NB4 (cell line): ENCODE data around the gene GPSM3.

Experiments used
- DNase-seq: peaks from one replicate; pipeline ENCODE4 v3.0.0; 2010; ENCODE audit warnings: low read depth
- H3K4me3 ChIP-seq: one replicate; pipeline ENCODE4 v1.5.1; 2011; ENCODE audit warnings: mild to moderate bottlenecking, low read depth, low read length, moderate library complexity
- CTCF ChIP-seq: IDR thresholded peaks from one replicate; pipeline ENCODE4 v1.5.1; 2012; ENCODE audit warnings: low read depth, low read length
- MAX ChIP-seq: IDR thresholded peaks from 2 replicates; pipeline ENCODE4 v1.6.1; 2011; ENCODE audit warnings: low read depth, low read length
- MYC ChIP-seq: IDR thresholded peaks from 2 replicates; pipeline ENCODE4 v1.6.1; 2011; ENCODE audit warnings: low read depth, low read length
- POLR2A ChIP-seq: IDR thresholded peaks from 2 replicates; pipeline ENCODE4 v1.6.1; 2011; ENCODE audit warnings: mild to moderate bottlenecking; ENCODE audit not compliant: insufficient read length; ENCODE audit errors: extremely low read depth

The GPSM3 gene

GRCh38 chr6:32171234-32171633, 21.2 kb downstream of the GPSM3 start:
- no peak overlapping the region for H3K4me3 ChIP-seq
- TF ChIP-seq CTCF (no peak), POLR2A (no peak), MYC (no peak), MAX (no peak)
- no peak for DNase-seq

- H3K4me3 ChIP-seq: no peak overlapping the region
- no peak for DNase-seq
- TF ChIP-seq POLR2A: no peak
- no peak for TF ChIP-seq MYC
- TF ChIP-seq CTCF: no peak
- no peak for TF ChIP-seq MAX
Observed at GRCh38 chr6:32170294-32170693, 22.1 kb downstream of the GPSM3 start.

- TF ChIP-seq MAX (no peak), MYC (no peak), CTCF (no peak), POLR2A (no peak)
- H3K4me3 ChIP-seq: no peak overlapping the region
- DNase-seq: no peak
Observed at GRCh38 chr6:32168807-32169591, 23.4 kb downstream of the GPSM3 start.

- no peak for TF ChIP-seq MAX
- no peak for TF ChIP-seq POLR2A
- TF ChIP-seq MYC: no peak
- TF ChIP-seq CTCF: no peak
- no peak for DNase-seq
- H3K4me3 ChIP-seq: no peak overlapping the region
Observed at GRCh38 chr6:32168350-32168749, 24.1 kb downstream of the GPSM3 start.

GRCh38 chr6:32167761-32168262, 24.6 kb downstream of the GPSM3 start:
- no peak for TF ChIP-seq CTCF
- TF ChIP-seq MYC: no peak
- TF ChIP-seq POLR2A: no peak
- no peak for TF ChIP-seq MAX
- no peak overlapping the region for H3K4me3 ChIP-seq
- no peak for DNase-seq
